Thyroid gland (tissue), 4 donors: ENCODE measurements around the gene SLMAP. TPM values are rescaled to one million over a fixed set of nuclear protein-coding genes. Genes with fewer than 3 reads are reported as not detected.

Source experiments
- DNase-seq, 2 donors: peaks; one replicate each; pipeline ENCODE4 v3.0.0-alpha.2; 2019
- H3K27ac ChIP-seq, 3 donors: fragments of 200-600 bp; sonication (generic); 1 replicate in 2 of 3; 2 replicates in 1 of 3; pipeline ENCODE4 v1.5.1; 2016 to 2019; ENCODE audit warnings: mild to moderate bottlenecking in 1 of 3, moderate library complexity in 1 of 3
- H3K27me3 ChIP-seq: fragments of 200-600 bp; sonication (generic); one replicate; pipeline ENCODE4 v1.5.1; 2019
- H3K36me3 ChIP-seq, 2 donors: fragments of 200-600 bp; sonication (generic); one replicate each; pipeline ENCODE4 v1.5.1; 2016 to 2019
- H3K4me1 ChIP-seq, 2 donors: fragments of 200-600 bp; sonication (generic); one replicate each; pipeline ENCODE4 v1.5.1; 2017 to 2019
- H3K4me3 ChIP-seq, 3 donors: fragments of 200-600 bp; sonication (generic); replicated peaks in 1 of 3; 1 replicate in 2 of 3; 2 replicates in 1 of 3; pipeline ENCODE4 v1.5.1; 2016; ENCODE audit warnings: mild to moderate bottlenecking in 1 of 3
- H3K9me3 ChIP-seq: fragments of 200-600 bp; sonication (generic); one replicate; pipeline ENCODE4 v1.5.1; 2017
- CTCF ChIP-seq, 6 experiments: fragments of 200-600 bp in 3 of 6; fragments of 450-650 bp in 3 of 6; sonication (generic) in 3 of 6; IDR thresholded peaks; one replicate each; pipeline ENCODE4 v1.5.1; 2016 to 2019; ENCODE audit warnings: antibody characterized with exemption in 6 of 6, mild to moderate bottlenecking in 2 of 6, inconsistent platforms in 1 of 6, moderate library complexity in 1 of 6
- POLR2A ChIP-seq, 2 donors: fragments of 450-650 bp; IDR thresholded peaks; one replicate each; pipeline ENCODE4 v1.6.1; 2017; ENCODE audit warnings: antibody characterized with exemption in 2 of 2, mild to moderate bottlenecking in 2 of 2, moderate library complexity in 1 of 2
- WGBS, 2 donors: methylation state at CpG; one replicate each; pipeline ENCODE4 v1.1.5; 2017; 5-methylcytosine and 5-hydroxymethylcytosine counted together
- intact Hi-C: fragments of 100-400 bp; cut with DNase I; formaldehyde crosslinking; loops from one replicate; pipeline ENCODE4 v1.15.1; 2023
- total RNA-seq, 4 donors: library from RNA; depleted of rRNA; stranded (reverse); fragments of >200 nt; gene quantifications; one replicate each; pipeline ENCODE4 v1.2.3, GENCODE V29; 2016

Gene SLMAP
- total RNA-seq, 4 donors from 2014 or later = 79.7 to 89.4 (median 83.4) TPM

- peaks cover 0 to 20% of the 10 kb centered on the region in 2 donors for H3K4me1 ChIP-seq
- TF ChIP-seq CTCF (IDR thresholded peaks at IDR 0.05) (no peak), POLR2A (IDR thresholded peaks at IDR 0.05) (no peak)
- no peaks in the 10 kb centered on the region for H3K27me3 ChIP-seq
- H3K36me3 ChIP-seq = no peaks in the 10 kb centered on the region
- H3K9me3 ChIP-seq = no peaks in the 10 kb centered on the region
- 88 to 91% methylated on average over 1 of the region's 1 CpG for WGBS, 2 donors
- intact Hi-C loops = no loop called here
- no peak overlapping the region for H3K4me3 ChIP-seq
- DNase-seq = no peak
- no peak overlapping the region for H3K27ac ChIP-seq
These were observed 71.0 kb downstream of the SLMAP start for GRCh38 chr3:57826952-57827723.

- Histone ChIP-seq H3K4me1 (peaks cover 0 to 17% of the 10 kb centered on the region in 2 donors), H3K27ac (no peak overlapping the region), H3K36me3 (no peaks in the 10 kb centered on the region), H3K9me3 (no peaks in the 10 kb centered on the region), H3K27me3 (no peaks in the 10 kb centered on the region), H3K4me3 (no peak overlapping the region)
- no peak for TF ChIP-seq POLR2A (IDR thresholded peaks at IDR 0.05)
- no peak for TF ChIP-seq CTCF (IDR thresholded peaks at IDR 0.05)
- WGBS, 2 donors = 92 to 93% methylated on average over 4 of the region's 4 CpGs
- intact Hi-C loops = no loop called here
- DNase-seq = no peak
These were observed 71.6 kb downstream of the SLMAP start for GRCh38 chr3:57827757-57828156.

GRCh38 chr3:57832486-57832885 is 76.4 kb downstream of the SLMAP start:
- H3K4me3 ChIP-seq = no peak overlapping the region
- no peaks in the 10 kb centered on the region for H3K36me3 ChIP-seq
- TF ChIP-seq CTCF (IDR thresholded peaks at IDR 0.05) (no peak), POLR2A (IDR thresholded peaks at IDR 0.05) (no peak)
- H3K27ac ChIP-seq = no peak overlapping the region
- no peak for DNase-seq
- no peaks in the 10 kb centered on the region for H3K27me3 ChIP-seq
- intact Hi-C loops = no loop called here
- H3K4me1 ChIP-seq = peaks cover 0 to 3% of the 10 kb centered on the region in 2 donors
- no peaks in the 10 kb centered on the region for H3K9me3 ChIP-seq

GRCh38 chr3:57832900-57833313 is 76.8 kb downstream of the SLMAP start:
- Histone ChIP-seq H3K27me3 (no peaks in the 10 kb centered on the region), H3K27ac (no peak overlapping the region), H3K4me1 (peaks cover 0 to 2% of the 10 kb centered on the region in 2 donors), H3K9me3 (no peaks in the 10 kb centered on the region), H3K4me3 (no peak overlapping the region), H3K36me3 (no peaks in the 10 kb centered on the region)
- TF ChIP-seq POLR2A (IDR thresholded peaks at IDR 0.05) = no peak
- no peak for TF ChIP-seq CTCF (IDR thresholded peaks at IDR 0.05)
- no peak for DNase-seq
- intact Hi-C loops = no loop called here
- 76 to 77% methylated on average over 1 of the region's 1 CpG for WGBS, 2 donors

GRCh38 chr3:57833763-57834162 is 77.7 kb downstream of the SLMAP start:
- Histone ChIP-seq H3K4me1 (no peaks in the 10 kb centered on the region), H3K9me3 (no peaks in the 10 kb centered on the region), H3K4me3 (no peak overlapping the region), H3K27ac (no peak overlapping the region), H3K36me3 (no peaks in the 10 kb centered on the region), H3K27me3 (no peaks in the 10 kb centered on the region)
- no peak for DNase-seq
- intact Hi-C loops = no loop called here
- no peak for TF ChIP-seq CTCF (IDR thresholded peaks at IDR 0.05)
- WGBS, 2 donors = 96 to 100% methylated on average over 1 of the region's 1 CpG
